HL-60/S4 treated with retinoic acid at 250 ng/mL for 4 days and 3 days (cell line): ENCODE measurements around the gene TNRC6C.
"Not testable (repeated sequence)": the region's sequence is repeated elsewhere in the genome, so short reads cannot be mapped to it uniquely, and the experiment has no call there.

Experiments
- in situ Hi-C: fragments of 300-500 bp; cut with MboI; formaldehyde crosslinking; loops from 2 replicates; pipeline ENCODE4 v1.7.0; 2022; ENCODE audit warnings: low sequenced_read_pairs

TNRC6C gene

DNA sequence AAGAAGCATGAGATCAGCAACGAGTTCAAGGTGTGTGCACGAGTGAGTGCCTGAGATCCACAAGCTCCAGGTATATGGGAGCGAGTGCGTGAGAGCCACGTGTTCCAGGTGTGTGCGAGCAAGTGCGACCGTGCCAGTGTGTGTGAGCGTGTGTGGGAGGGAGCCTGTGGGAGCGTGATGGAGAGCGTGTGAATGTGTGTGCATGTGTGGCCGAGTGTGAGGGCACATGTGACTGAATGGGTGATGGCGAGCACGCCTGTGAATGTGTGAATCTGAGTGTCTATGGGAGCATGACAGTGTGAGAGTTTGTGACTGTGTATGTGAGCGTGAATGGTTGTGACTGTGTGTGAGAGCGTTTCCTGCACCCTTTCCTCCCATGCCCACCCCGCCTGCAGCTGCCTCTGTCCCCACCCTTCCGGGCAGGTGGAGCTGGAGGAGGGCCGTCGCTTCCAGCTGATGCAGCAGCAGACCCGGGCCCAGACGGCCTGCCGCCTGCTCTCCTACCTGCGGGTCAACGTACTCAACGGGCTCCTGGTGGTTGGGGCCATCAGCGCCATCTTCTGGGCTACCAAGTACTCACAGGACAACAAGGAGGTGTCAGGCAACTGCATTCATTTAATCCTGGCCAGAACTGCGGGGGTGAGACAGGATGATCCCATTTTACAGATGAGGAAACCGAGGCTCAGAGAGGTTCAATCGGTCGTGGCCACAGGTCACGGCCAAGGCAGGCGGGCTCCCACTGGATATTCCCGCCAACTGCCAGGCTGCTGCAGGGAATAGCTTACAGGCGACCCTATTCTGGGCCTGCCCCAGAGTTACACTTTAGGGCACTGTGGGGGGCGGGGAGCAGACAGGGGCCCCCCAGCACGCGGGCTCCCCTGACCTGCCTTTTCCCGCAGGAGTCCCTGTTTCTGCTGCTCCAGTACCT, 175.7 kb downstream of the TNRC6C start:
- in situ Hi-C loops, result no loop called here

DNA sequence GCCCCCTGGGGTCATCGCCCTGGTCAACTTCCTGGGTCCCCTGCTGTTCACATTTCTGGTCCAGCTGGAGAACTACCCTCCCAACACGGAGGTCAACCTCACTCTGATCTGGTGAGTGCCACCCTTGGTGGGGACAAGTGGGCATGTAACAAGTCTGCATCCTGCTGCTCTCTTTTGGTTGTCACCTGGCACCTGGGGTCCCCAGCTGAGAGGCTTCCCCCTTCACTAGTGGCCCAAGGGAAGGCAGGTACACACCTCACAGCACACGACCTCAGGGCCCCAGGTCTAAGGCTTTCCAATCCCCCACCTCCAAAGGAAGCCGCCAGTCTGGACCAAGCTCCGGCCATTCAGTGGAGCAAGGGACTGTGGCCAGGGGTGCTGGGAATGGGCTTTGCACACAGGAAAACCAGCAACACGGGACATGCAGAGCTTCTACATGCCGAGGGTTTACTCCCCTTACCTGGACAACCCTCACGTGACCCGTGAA, 176.4 kb downstream of the TNRC6C start:
- in situ Hi-C loops, result no loop called here

DNA sequence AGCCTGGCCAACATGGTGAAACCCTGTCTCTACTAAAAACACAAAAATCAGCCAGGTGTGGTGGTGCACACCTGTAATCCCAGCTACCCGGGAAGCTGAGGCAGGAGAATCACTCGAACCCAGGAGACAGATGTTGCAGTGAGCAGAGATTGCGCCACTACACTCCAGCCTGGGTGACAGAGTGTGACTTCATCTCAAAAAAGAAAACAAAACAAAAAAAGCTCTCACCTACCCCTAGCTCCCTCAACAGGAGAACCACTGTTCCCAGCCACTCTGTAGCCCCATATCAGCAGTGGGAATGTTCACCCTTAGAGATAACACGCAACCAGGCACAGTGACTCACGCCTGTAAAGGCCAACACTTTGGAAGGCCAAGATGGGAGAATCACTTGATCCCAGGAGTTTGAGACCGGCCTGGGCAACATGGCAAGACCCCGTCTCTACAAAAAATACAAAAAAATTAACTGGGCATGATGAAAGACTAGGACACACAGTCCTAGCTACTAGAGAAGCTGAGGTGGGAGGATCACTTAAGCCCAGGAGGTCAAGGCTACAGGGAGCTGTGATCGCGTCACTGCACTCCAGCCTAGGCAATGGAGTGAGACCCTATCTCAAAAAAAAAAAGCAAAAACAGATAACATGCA, 177.5 kb downstream of the TNRC6C start:
- in situ Hi-C loops, result no loop called here

DNA sequence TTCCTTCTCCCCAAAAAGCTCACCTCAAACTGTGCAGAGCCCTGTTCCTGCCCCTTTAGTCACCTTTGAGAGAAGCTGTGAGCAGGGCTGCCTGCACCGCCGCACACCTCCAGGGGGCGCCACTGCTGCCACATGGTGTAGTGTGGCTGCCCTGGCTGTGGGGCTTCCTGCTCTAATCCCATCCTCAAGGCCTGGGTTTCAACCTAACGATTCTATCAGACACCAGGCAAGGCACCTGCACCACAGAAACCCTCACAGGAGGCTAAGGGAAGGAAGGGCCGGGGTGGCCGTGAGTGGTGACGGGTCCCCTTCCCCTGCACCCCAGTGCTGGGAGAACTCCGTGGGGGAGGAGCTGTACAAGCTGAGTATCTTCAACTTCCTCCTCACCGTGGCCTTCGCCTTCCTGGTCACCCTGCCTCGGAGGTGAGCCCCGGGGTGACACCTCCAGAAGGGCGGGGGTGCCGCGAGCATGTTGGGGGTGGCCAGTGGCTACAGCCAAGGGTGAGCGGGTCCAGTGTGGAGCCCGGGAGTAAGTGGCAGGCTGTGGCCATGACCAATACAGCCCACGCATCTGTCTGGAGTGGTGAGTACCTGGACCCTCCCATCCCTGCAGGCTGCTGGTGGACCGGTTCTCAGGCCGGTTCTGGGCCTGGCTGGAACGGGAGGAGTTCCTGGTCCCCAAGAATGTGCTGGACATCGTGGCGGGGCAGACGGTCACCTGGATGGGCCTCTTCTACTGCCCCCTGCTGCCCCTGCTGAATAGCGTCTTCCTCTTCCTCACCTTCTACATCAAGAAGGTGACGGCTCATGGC, 179.1 kb downstream of the TNRC6C start:
- in situ Hi-C loops, result no loop called here

DNA sequence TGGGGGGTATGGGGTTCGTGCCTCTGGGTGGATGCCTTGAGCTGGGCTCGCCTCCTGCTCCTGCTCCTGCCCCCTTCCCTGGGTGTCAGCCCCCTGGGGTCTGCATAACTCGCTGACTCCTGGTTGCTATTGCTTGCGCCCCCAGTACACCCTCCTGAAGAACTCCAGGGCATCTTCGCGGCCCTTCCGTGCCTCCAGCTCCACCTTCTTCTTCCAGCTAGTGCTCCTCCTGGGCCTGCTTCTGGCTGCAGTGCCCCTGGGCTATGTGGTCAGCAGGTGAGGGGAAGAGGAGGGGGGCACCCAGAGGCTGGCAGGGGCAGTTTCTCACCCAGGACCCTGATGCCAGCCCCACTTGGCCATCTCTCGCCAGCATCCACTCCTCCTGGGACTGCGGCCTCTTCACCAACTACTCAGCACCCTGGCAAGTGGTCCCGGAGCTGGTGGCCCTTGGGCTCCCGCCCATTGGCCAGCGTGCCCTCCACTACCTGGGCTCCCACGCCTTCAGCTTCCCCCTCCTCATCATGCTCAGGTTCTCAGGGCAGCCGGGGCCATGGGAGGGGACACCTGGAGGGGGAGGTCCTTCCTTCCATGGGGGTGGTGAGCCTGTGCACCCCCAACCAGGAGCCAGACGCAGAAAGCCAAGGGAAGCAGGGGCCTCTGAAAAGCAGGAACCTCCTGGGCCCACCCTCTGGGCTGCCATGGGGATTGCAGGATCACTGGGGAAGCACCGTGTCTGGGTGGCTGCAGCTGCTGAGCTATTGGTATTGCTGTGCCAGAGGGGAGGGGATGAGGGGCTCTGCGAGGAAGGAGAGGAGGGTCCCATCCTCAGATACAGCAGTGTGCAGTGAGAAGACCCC, 179.9 kb downstream of the TNRC6C start:
- in situ Hi-C loops, result no loop called here

DNA sequence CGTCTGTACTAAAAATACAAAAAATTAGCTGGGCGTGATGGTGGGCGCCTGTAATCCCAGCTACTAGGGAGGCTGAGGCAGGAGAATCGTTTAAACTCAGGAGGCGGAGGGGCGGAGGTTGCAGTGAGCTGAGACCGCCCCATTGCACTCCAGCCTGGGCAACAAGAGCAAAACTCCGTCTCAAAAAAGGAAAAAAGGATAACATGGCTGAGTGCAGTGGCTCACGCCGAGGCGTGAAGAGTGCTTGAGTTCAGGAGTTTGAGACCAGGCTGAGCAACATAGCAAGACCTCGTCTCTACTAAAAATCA, 181.3 kb downstream of the TNRC6C start:
- in situ Hi-C loops, result not testable (repeated sequence)

DNA sequence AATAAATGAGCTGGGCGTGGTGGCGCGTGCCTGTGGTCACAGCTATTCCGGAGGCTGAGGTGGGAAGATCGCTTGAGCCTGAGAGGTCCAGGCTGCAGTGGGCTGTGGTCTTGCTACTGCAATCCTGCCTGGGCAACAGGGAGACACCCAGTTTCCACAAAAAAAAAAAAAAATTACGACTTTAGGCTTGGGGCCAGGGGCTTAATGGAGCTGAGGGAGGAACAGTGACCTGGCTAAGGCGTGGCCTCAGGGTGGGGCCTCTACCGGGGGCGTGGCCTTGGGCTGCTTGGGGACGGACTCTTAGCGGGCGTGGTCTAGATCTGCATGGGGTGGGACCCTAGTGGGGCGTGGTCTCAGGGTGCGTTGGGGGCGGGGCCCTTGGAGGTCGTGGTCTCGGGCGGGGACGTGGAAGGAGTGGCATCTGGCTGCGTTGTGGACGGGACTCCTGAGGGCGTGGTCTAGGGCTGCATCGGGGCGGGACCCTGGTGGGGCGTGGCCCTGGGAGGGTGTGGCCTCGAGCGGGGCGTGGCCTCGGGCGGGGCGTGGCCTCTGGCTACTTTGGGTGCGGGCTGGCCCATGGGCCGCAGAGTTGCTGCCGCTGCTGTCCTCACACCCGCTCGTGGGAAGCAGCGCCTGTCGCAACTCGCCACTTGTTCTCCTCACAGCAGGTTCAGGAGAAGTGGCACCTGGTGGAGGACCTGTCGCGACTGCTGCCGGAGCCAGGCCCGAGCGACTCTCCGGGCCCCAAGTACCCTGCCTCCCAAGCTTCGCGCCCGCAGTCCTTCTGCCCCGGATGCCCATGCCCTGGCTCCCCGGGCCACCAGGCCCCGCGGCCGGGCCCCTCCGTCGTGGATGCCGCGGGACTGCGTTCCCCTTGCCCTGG, 181.9 kb downstream of the TNRC6C start:
- in situ Hi-C loops, result no loop called here

DNA sequence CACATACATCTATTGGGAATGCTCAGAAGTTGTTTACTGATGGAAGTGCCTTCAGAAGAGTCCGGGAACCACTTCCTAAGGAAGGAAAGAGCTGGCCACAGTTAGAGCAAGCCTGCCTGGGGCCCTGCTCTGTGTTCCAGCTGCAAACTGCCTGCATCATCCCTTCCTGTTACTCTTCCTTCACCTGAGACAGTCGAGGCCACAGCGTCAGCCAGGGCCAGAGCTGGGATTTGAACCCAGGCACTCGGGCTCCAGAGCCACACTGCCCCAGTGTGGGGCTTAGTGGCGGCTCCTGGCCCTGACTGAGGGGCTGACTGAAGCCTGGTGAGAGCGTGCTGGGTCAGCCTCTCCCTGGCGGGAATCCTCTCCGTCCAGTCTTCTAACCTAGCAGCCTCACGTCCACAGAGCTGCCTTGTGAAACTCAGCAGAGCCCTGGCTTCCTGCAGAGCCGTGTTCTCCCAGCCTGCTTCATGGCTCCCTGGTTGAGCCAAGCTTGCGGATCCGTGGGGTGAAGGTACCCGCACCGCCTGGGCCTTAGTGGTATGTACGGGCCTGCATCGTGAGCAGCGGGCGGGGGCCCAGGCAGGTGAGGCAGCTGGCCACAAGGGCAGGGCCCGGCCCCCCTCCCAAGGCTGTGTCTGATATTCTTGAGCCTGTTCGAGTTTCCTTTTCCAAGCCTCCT, 183.1 kb downstream of the TNRC6C start:
- in situ Hi-C loops, result no loop called here

DNA sequence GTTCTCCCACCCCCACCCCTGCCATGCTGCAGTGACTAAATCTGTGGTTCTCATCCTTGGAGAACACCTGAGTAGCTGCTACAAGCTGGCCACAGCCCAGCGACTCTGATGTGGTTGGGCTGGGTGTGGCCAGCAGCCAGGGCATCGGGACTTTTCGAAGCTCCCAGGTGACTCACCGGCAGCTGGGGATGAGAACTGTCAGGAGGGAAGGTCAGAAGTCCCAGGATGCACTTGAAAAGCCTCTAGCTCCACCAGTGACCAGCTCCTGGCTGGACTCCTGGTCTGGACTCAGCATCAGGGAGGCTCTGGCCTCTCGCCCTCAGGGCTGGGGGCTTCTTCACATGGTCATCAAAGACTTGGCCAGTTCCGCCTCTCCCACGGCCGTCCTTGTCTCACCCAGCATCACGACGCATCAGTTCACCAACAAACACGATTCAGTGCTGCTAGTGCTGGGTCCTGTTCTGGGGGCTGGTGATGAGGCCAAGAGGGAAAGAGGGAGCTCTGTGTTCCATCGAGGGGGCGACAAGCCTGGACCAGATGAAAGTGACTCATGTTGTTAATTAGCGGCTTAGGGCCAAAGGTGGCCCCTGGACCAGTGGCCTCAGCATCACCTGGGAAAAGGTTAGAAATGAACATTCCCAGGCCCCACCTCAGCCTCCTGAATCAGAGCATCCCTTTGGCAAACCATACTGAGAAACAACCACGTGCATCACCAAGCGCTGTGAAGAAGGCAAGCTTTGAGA, 183.8 kb downstream of the TNRC6C start:
- in situ Hi-C loops, result no loop called here

DNA sequence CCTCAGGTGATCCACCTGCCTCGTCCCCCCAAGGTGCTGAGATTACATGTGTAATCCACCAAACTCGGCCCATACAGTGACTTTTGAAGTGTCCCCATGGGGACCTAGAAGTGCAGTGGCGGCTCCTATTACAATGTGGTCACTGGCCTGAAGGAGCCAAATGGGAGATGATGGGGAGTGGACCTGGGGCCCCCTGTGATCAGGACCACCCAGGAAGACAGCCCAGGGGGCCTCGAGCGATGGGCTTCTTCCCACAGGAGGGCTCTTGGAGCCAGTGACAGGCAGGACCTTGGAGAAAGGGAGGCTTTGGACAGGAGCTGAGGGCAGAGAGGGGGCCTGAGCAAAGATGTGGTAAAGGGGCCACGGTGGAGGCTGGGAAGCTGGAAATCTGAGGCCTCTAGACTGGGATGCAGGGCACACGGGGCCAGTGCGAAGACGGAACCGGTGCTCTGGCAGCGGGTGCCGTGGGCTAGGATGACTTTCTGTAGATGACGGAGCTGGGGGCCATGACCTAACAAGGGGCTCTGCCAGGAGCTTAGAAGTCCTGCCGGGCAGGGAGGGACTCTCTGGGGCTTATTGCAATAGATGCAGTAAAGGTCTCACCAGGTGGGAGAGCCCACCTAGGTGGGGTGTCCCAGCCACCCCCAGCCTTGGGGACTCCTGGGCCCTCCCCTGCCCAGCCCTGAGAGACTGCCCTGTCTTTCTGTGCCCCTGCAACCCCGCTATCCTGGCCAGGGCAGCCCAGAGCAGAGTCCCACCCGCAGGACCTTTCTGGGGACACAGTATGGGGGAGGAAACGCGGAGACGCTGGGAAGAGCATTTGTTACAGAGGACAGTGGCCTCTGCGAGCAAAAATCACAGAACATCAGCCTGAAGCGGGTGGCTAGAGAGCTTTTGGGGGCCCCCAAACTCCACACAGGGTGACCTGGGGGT, 185.0 kb downstream of the TNRC6C start:
- in situ Hi-C loops, result no loop called here

DNA sequence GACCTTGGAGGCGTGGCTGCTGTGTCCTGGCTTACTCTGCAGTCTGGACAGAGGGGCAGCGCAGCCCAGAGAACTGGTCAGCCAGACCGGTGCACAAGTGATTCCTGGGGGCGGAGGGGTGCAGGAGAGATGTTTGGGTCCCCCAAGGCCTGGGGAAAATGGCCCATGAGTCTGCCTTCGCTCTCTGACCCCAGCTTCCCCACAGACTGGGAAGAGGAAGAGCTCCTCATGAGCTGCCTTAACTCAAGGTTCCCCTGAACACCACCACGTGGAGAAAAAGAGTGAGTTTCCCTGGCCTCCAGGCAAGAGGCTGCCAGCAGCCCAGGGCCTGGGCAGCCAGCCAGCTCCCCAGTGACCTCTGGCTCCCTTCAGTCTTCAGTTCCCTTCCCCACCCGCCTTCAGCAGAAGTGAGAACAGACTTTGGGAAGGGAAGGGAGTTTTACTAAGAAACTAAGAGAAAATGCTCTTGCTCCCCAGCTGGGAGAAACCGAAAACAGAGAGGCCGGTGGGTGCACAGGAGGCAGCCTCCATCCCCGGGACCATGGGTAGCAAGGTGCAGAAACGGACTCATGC, 185.7 kb downstream of the TNRC6C start:
- in situ Hi-C loops, result no loop called here

DNA sequence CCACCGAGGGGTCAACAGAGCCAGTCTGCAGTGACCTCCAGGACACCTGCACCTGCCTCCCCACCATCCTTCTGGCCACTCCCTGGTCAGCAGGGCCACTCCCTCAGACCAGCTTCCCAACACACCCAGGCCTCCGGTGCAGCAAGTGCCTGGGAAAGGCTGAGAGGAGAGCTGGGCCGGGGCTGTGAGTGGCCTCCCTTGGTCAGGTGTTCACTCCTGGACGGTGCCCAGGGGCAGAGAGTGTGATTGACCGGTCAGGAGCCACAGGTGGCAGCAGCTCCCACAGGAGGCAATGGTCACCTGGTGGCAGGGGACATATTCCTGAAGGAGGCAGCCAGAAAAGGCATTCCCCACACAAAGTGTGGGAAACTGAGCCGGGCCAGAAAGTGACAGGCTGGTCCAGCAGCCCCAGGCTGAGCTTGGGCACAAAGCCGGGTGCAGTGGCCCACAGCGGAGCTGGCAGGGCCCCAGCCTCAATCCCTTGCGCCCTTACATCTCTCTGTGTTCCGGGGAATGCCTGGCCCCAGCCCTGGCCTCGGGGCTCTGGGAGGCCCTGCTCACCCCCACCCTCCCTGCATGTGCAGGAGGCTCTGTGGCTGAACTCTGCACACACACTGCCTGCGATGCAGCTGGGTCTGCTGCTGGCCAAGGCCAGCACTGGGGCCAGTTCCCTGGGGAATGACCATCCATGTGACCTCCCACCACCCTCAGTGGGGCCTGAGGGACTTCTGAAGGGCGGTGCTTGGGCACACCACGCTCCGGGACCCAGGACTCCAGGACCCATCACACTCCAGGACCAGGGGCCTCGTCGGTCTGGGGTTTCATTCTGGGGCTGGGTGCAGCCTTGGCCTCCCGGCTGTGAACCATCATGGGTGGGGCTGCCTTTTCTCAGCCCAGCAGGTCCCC, 186.5 kb downstream of the TNRC6C start:
- in situ Hi-C loops, result no loop called here

DNA sequence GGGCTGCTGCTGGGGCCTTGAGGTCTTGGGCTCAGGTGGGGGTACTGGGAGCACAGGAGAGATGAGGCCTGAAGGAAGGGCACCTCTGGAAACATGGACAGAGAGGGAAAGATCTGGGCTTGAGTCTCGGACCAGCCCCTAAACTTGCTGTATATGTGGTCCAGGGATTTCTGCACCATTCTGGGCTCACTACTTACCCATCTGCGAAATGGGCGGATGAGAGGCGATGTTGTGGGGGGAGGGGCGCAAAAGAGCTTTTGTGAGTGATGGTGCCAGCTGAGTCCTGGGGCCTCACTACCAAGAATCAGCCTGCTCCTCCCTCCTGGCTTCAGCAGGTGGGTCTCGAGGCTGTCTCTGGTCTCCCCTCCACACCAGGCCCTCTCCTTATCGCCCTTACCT, 188.0 kb downstream of the TNRC6C start:
- in situ Hi-C loops, result no loop called here

DNA sequence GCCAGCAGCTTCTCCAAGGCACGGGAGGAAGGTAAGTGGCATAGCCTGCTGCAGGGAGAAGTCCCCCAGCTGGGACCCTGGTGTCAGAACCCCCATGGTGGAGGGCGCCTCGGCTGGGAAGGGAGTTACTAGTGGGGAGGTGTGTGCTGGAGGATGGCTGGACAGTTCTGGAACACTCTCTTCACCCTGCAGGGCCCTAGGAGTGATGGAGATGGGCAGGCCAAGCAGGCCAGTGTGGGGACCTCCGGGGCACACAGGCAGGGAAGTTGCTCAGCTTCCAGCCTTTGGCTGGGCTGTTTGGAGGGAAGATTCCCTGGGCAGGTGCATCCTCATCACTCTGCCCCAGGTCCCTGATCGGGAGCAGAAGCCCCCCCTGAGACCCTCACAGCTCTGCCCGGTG, 188.4 kb downstream of the TNRC6C start:
- in situ Hi-C loops, result no loop called here

DNA sequence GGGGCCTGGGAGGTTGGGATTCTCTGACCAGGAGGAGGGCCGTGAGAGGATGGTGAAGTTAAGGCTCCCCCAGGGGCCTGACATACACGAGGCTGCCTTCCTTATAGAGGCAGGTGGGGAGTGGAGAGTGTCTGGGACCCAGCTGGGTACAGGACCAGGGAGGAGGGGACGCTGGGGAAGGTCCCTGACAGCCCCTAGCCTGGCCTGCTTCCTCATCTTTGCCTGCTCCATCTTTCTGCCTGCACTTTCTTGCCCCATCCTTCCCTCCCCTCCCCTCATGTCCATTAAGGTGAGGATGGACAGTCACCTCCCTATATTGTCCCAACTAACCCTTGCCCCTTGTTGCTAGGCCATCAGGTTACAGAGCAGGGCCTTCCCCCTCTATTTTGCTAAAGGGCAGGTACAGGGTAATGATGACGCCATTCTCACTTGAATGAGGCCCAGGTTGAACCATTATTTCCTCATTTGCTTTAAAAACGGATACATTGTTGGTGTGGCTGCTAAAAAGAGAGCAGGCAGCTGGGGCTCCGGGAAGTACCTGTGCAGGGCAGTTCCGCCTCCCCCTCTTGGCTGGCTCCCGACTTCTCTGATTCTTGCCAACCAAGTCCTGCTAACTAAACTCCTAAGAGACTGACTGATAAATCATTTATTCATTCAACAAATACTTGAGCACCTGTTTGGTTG, 189.0 kb downstream of the TNRC6C start:
- in situ Hi-C loops, result no loop called here
